Measurements from ENCODE around the gene COL18A1. TPM values are rescaled to one million over a fixed set of nuclear protein-coding genes. Genes with fewer than 3 reads are reported as not detected.

The COL18A1 gene
- 22.0 and 114 TPM in 2 replicates for total RNA-seq (ENCODE audit: low replicate concordance)

GRCh38 chr21:45404730-45405270, at the start of gene COL18A1:
Gene COL18A1, plus strand, starts transcription at chr21:45405165. Its CDS starts 66 bp downstream, at chr21:45405231.

GRCh38 chr21:45542242-45542666, 137.3 kb downstream of the COL18A1 start, which contains the start of gene SLC19A1:
Gene SLC19A1, minus strand, starts transcription at chr21:45542440. Its CDS starts 4,481 bp downstream, at chr21:45537959.

Other genes starting within 250 kb of the COL18A1 start
- gene POFUT2, start 117.3 kb upstream of the COL18A1 start, total RNA-seq (ENCODE audit: low replicate concordance), result 39.5 and 44.2 TPM in 2 replicates
- 4.1 and 6.3 TPM in 2 replicates for gene SLC19A1, start 137.3 kb downstream of the COL18A1 start, total RNA-seq (ENCODE audit: low replicate concordance)
- 10.8 TPM in 1 of 2 replicates, not detected in the other for gene PCBP3, start 238.6 kb downstream of the COL18A1 start, total RNA-seq (ENCODE audit: low replicate concordance)